ENCODE results near the gene PROCR.

DNA sequence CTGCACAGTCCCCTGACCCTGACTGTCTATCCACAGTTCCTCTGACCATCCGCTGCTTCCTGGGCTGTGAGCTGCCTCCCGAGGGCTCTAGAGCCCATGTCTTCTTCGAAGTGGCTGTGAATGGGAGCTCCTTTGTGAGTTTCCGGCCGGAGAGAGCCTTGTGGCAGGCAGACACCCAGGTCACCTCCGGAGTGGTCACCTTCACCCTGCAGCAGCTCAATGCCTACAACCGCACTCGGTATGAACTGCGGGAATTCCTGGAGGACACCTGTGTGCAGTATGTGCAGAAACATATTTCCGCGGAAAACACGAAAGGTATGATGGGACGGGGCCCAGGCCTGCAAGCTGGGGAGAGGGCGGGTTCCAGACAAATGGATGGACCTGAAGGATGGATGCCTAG lies 4.3 kb downstream of the PROCR start:
- TF ChIP-seq, protein P1, sequence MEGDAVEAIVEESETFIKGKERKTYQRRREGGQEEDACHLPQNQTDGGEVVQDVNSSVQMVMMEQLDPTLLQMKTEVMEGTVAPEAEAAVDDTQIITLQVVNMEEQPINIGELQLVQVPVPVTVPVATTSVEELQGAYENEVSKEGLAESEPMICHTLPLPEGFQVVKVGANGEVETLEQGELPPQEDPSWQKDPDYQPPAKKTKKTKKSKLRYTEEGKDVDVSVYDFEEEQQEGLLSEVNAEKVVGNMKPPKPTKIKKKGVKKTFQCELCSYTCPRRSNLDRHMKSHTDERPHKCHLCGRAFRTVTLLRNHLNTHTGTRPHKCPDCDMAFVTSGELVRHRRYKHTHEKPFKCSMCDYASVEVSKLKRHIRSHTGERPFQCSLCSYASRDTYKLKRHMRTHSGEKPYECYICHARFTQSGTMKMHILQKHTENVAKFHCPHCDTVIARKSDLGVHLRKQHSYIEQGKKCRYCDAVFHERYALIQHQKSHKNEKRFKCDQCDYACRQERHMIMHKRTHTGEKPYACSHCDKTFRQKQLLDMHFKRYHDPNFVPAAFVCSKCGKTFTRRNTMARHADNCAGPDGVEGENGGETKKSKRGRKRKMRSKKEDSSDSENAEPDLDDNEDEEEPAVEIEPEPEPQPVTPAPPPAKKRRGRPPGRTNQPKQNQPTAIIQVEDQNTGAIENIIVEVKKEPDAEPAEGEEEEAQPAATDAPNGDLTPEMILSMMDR (IDR thresholded peaks at IDR 0.05), result no peak
- no peak for TF ChIP-seq POLR2AphosphoS5 (IDR thresholded peaks at IDR 0.05; ENCODE audit: insufficient read depth in 1 of 2, low read depth in 1 of 2)
